Kidney epithelial cell (primary cell): ENCODE data around the gene MYO7A. TPM values are rescaled to one million over a fixed set of nuclear protein-coding genes. Genes with fewer than 3 reads are reported as not detected.

Experiments used
- DNase-seq: peaks from one replicate; pipeline ENCODE4 v3.0.0-alpha.2; 2010; ENCODE audit warnings: low read depth
- H3K27me3 ChIP-seq: 2 replicates; pipeline ENCODE4 v1.6.0; 2011; ENCODE audit warnings: low read length; ENCODE audit not compliant: control insufficient read depth, insufficient read depth
- H3K36me3 ChIP-seq: 2 replicates; pipeline ENCODE4 v1.5.1; 2011; ENCODE audit warnings: low read length; ENCODE audit not compliant: control insufficient read depth, insufficient read depth
- H3K4me3 ChIP-seq: 2 replicates; pipeline ENCODE4 v1.5.1; 2011; ENCODE audit warnings: low read depth, mild to moderate bottlenecking, control low read depth, low read length
- total RNA-seq: library from RNA; depleted of rRNA; stranded (reverse); fragments of >200 nt; gene quantifications from 2 replicates; pipeline ENCODE4 v1.2.3, GENCODE V29; 2015
- TF ChIP-seq, protein P1 (sequence below): IDR thresholded peaks from 2 replicates; pipeline ENCODE4 v1.5.1; 2011; ENCODE audit warnings: mild to moderate bottlenecking, moderate library complexity, low read length, control low read depth, inconsistent platforms; ENCODE audit not compliant: insufficient read depth, poor library complexity, severe bottlenecking

The MYO7A gene
- total RNA-seq, 1 donor from 2014 or later = 0.17 TPM

GRCh38 chr11:77091146-77091940, 36.7 kb upstream of the MYO7A start:
- no peaks in the 10 kb centered on the region for H3K27me3 ChIP-seq

GRCh38 chr11:77092382-77092781, 35.7 kb upstream of the MYO7A start:
- TF ChIP-seq, protein P1, sequence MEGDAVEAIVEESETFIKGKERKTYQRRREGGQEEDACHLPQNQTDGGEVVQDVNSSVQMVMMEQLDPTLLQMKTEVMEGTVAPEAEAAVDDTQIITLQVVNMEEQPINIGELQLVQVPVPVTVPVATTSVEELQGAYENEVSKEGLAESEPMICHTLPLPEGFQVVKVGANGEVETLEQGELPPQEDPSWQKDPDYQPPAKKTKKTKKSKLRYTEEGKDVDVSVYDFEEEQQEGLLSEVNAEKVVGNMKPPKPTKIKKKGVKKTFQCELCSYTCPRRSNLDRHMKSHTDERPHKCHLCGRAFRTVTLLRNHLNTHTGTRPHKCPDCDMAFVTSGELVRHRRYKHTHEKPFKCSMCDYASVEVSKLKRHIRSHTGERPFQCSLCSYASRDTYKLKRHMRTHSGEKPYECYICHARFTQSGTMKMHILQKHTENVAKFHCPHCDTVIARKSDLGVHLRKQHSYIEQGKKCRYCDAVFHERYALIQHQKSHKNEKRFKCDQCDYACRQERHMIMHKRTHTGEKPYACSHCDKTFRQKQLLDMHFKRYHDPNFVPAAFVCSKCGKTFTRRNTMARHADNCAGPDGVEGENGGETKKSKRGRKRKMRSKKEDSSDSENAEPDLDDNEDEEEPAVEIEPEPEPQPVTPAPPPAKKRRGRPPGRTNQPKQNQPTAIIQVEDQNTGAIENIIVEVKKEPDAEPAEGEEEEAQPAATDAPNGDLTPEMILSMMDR = no peak
- Histone ChIP-seq H3K4me3 (no peak overlapping the region), H3K36me3 (no peaks in the 10 kb centered on the region), H3K27me3 (no peaks in the 10 kb centered on the region)
- no peak for DNase-seq

More at GRCh38 chr11:77091146-77091940, 36.7 kb upstream of the MYO7A start:
- Histone ChIP-seq H3K4me3 (no peak overlapping the region), H3K36me3 (no peaks in the 10 kb centered on the region)
- TF ChIP-seq, protein P1 = peak; percentile 96
- DNase-seq = no peak

- TF ChIP-seq, protein P1 = no peak
- no peaks in the 10 kb centered on the region for H3K27me3 ChIP-seq
- DNase-seq = no peak
- no peaks in the 10 kb centered on the region for H3K36me3 ChIP-seq
- H3K4me3 ChIP-seq = no peak overlapping the region
Observed at GRCh38 chr11:77093056-77093891, 34.8 kb upstream of the MYO7A start.

DNA sequence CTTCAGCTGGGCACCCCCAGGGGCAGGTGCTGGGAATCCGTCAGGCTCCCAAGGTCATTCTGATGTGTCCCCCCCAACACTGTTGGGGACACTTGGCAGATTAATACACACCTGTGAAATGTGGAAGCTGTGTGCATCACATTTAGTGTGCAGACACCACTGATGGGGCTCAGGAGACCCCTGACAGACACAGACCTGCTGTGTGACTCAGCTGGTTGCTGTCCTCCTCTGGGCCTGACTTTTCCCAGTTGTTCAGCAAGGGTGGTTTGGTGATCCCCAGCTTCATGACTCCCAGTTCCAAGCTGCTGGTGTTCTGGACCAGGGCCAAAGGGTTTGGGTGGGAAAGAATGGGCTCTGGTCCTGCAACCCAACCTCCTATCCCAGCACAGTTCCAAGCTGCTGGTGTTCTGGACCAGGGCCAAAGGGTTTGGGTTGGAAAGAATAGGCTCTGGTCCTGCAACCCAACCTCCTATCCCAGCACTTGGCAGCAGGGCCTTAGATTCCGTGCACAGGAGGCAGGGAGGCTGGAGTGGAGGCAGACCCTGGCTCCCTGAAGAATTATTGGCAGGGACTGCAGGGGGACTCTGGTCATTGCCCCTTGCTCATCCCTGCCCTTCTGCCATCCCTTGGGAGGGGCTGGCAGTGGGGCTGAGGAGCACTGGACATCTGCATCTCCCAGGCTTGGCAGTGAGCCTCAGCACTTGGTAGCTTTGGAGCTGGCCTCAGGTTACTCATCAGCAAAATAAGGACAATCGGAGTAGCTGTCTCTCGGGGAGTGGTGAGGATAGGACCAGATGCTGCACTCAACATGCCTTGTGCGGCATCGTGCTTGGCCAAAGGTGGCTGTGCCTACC, 33.8 kb upstream of the MYO7A start:
- Histone ChIP-seq H3K36me3 (no peaks in the 10 kb centered on the region), H3K4me3 (no peak overlapping the region), H3K27me3 (no peaks in the 10 kb centered on the region)
- no peak for DNase-seq
- TF ChIP-seq, protein P1 = no peak

- no peak overlapping the region for H3K4me3 ChIP-seq
- H3K27me3 ChIP-seq = no peaks in the 10 kb centered on the region
- no peak for DNase-seq
- H3K36me3 ChIP-seq = no peaks in the 10 kb centered on the region
- TF ChIP-seq, protein P1 = no peak
Observed at GRCh38 chr11:77094841-77095365, 33.1 kb upstream of the MYO7A start.
